ENCODE measurements around the gene RIMS3. TPM values are rescaled to one million over a fixed set of nuclear protein-coding genes. Genes with fewer than 3 reads are reported as not detected.
"Not testable (repeated sequence)": the region's sequence is repeated elsewhere in the genome, so short reads cannot be mapped to it uniquely, and the experiment has no call there.

RIMS3 gene
- total RNA-seq, 3 donors from 2014 or later = 0.42 to 0.78 (median 0.57) TPM

- ATAC-seq (peak in 1 of 2 donors; percentile 7), DNase-seq (no peak)
- peaks cover 4% of the 10 kb centered on the region for H3K4me1 Mint-ChIP-seq (ENCODE audit: low read depth)
- no peak overlapping the region for H3K4me3 Mint-ChIP-seq
- no peaks in the 10 kb centered on the region for H3K27me3 Mint-ChIP-seq (ENCODE audit: low read depth)
- no peaks in the 10 kb centered on the region for H3K9me3 Mint-ChIP-seq
- peaks cover 2% of the 10 kb centered on the region for H3K36me3 Mint-ChIP-seq (ENCODE audit: insufficient read depth)
Observed at GRCh38 chr1:40637470-40638007, 27.9 kb downstream of the RIMS3 start.

- no peaks in the 10 kb centered on the region for H3K27me3 Mint-ChIP-seq (ENCODE audit: low read depth)
- H3K4me3 Mint-ChIP-seq = no peak overlapping the region
- H3K9me3 Mint-ChIP-seq = no peaks in the 10 kb centered on the region
- peaks cover 2% of the 10 kb centered on the region for H3K36me3 Mint-ChIP-seq (ENCODE audit: insufficient read depth)
- H3K4me1 Mint-ChIP-seq (ENCODE audit: low read depth) = peaks cover 4% of the 10 kb centered on the region
- DNase-seq (no peak), ATAC-seq (no peak)
Observed at GRCh38 chr1:40636777-40637176, 28.7 kb downstream of the RIMS3 start.

GRCh38 chr1:40635763-40636500 is 29.6 kb downstream of the RIMS3 start:
- H3K4me3 Mint-ChIP-seq = no peak overlapping the region
- peaks cover 2% of the 10 kb centered on the region for H3K36me3 Mint-ChIP-seq (ENCODE audit: insufficient read depth)
- no peaks in the 10 kb centered on the region for H3K27me3 Mint-ChIP-seq (ENCODE audit: low read depth)
- H3K4me1 Mint-ChIP-seq (ENCODE audit: low read depth) = peaks cover 4% of the 10 kb centered on the region
- no peak for DNase-seq
- no peaks in the 10 kb centered on the region for H3K9me3 Mint-ChIP-seq
- no peak for ATAC-seq

- no peak overlapping the region for H3K4me3 Mint-ChIP-seq
- no peak for ATAC-seq
- no peaks in the 10 kb centered on the region for H3K9me3 Mint-ChIP-seq
Observed at GRCh38 chr1:40634901-40635655, 30.4 kb downstream of the RIMS3 start.

GRCh38 chr1:40633931-40634376 is 31.5 kb downstream of the RIMS3 start:
- DNase-seq = no peak
- no peak for ATAC-seq
- Mint-ChIP-seq H3K4me3 (no peak overlapping the region), H3K4me1 (ENCODE audit: low read depth) (peaks cover 9% of the 10 kb centered on the region), H3K27me3 (ENCODE audit: low read depth) (no peaks in the 10 kb centered on the region), H3K36me3 (ENCODE audit: insufficient read depth) (peaks cover 2% of the 10 kb centered on the region), H3K9me3 (no peaks in the 10 kb centered on the region)

More at GRCh38 chr1:40634901-40635655, 30.4 kb downstream of the RIMS3 start:
- H3K36me3 Mint-ChIP-seq (ENCODE audit: insufficient read depth) = peaks cover 2% of the 10 kb centered on the region
- peaks cover 4% of the 10 kb centered on the region for H3K4me1 Mint-ChIP-seq (ENCODE audit: low read depth)
- no peaks in the 10 kb centered on the region for H3K27me3 Mint-ChIP-seq (ENCODE audit: low read depth)
- DNase-seq = no peak

GRCh38 chr1:40633523-40633922 is 32.0 kb downstream of the RIMS3 start:
- no peaks in the 10 kb centered on the region for H3K27me3 Mint-ChIP-seq (ENCODE audit: low read depth)
- no peak overlapping the region for H3K4me3 Mint-ChIP-seq
- H3K9me3 Mint-ChIP-seq = no peaks in the 10 kb centered on the region
- H3K36me3 Mint-ChIP-seq (ENCODE audit: insufficient read depth) = peaks cover 2% of the 10 kb centered on the region
- DNase-seq = no peak
- no peak for ATAC-seq
- H3K4me1 Mint-ChIP-seq (ENCODE audit: low read depth) = peaks cover 9% of the 10 kb centered on the region

- Mint-ChIP-seq H3K36me3 (ENCODE audit: insufficient read depth) (no peaks in the 10 kb centered on the region), H3K4me3 (no peak overlapping the region)
- no peak for DNase-seq
Observed at GRCh38 chr1:40630488-40631223, 34.8 kb downstream of the RIMS3 start.

GRCh38 chr1:40629546-40629945 is 35.9 kb downstream of the RIMS3 start:
- not testable (repeated sequence) for H3K9me3 Mint-ChIP-seq; ATAC-seq; DNase-seq; H3K4me3 Mint-ChIP-seq; H3K36me3 Mint-ChIP-seq (ENCODE audit: insufficient read depth); H3K27me3 Mint-ChIP-seq (ENCODE audit: low read depth)
- peaks cover 12% of the 10 kb centered on the region for H3K4me1 Mint-ChIP-seq (ENCODE audit: low read depth)

More at GRCh38 chr1:40630488-40631223, 34.8 kb downstream of the RIMS3 start:
- Mint-ChIP-seq H3K27me3 (ENCODE audit: low read depth) (no peaks in the 10 kb centered on the region), H3K4me1 (ENCODE audit: low read depth) (peaks cover 16% of the 10 kb centered on the region), H3K9me3 (no peaks in the 10 kb centered on the region)
- no peak for ATAC-seq

- H3K4me1 Mint-ChIP-seq (ENCODE audit: low read depth) = peaks cover 12% of the 10 kb centered on the region
Observed at GRCh38 chr1:40628903-40629292, 36.6 kb downstream of the RIMS3 start.

GRCh38 chr1:40627987-40628902 is 37.2 kb downstream of the RIMS3 start:
- Mint-ChIP-seq H3K36me3 (ENCODE audit: insufficient read depth) (no peaks in the 10 kb centered on the region), H3K4me3 (no peak overlapping the region), H3K9me3 (no peaks in the 10 kb centered on the region), H3K4me1 (ENCODE audit: low read depth) (peaks cover 12% of the 10 kb centered on the region), H3K27me3 (ENCODE audit: low read depth) (no peaks in the 10 kb centered on the region)
- DNase-seq = no peak
- peak; percentile 84 to 90 for ATAC-seq

More at GRCh38 chr1:40628903-40629292, 36.6 kb downstream of the RIMS3 start:
- ATAC-seq = no peak
- no peaks in the 10 kb centered on the region for H3K27me3 Mint-ChIP-seq (ENCODE audit: low read depth)
- no peak overlapping the region for H3K4me3 Mint-ChIP-seq
- DNase-seq = no peak
- H3K9me3 Mint-ChIP-seq = no peaks in the 10 kb centered on the region
- H3K36me3 Mint-ChIP-seq (ENCODE audit: insufficient read depth) = no peaks in the 10 kb centered on the region

- Mint-ChIP-seq H3K4me1 (ENCODE audit: low read depth) (peaks cover 12% of the 10 kb centered on the region), H3K4me3 (no peak overlapping the region), H3K9me3 (no peaks in the 10 kb centered on the region), H3K27me3 (ENCODE audit: low read depth) (no peaks in the 10 kb centered on the region), H3K36me3 (ENCODE audit: insufficient read depth) (no peaks in the 10 kb centered on the region)
- ATAC-seq (no peak), DNase-seq (no peak)
Observed at GRCh38 chr1:40626383-40626770, 39.1 kb downstream of the RIMS3 start.

- DNase-seq = no peak
- Mint-ChIP-seq H3K4me1 (ENCODE audit: low read depth) (peaks cover 12% of the 10 kb centered on the region), H3K27me3 (ENCODE audit: low read depth) (no peaks in the 10 kb centered on the region), H3K9me3 (no peaks in the 10 kb centered on the region), H3K4me3 (no peak overlapping the region), H3K36me3 (ENCODE audit: insufficient read depth) (no peaks in the 10 kb centered on the region)
- no peak for ATAC-seq
Observed at GRCh38 chr1:40625476-40626382, 39.8 kb downstream of the RIMS3 start.

Measured in activated T-cell treated with anti-CD3 and anti-CD28 coated beads, Interleukin-2, amount 50 U/mL, for 4 hours (primary cell).